Endometrium (tissue), 2 donors: ENCODE results near the gene EFNB1.

ENCODE experiments used
- FAIRE-seq: peaks from 2 replicates; lab custom pipeline; 2012; peaks lifted over from hg19 to GRCh38; lab: Jason Lieb, UNC
- donor health status: control.
- donor health status: control.

The EFNB1 gene

GRCh38 chrX:68843992-68844391 lies 15.2 kb downstream of the EFNB1 start:
- FAIRE-seq: no peak

GRCh38 chrX:68844581-68844980 lies 15.8 kb downstream of the EFNB1 start:
- no peak for FAIRE-seq

- no peak for FAIRE-seq
Observed at GRCh38 chrX:68846536-68846935, 17.7 kb downstream of the EFNB1 start.

GRCh38 chrX:68847172-68847571 lies 18.4 kb downstream of the EFNB1 start:
- no peak for FAIRE-seq

GRCh38 chrX:68848189-68848940 lies 19.5 kb downstream of the EFNB1 start:
- FAIRE-seq: no peak

- FAIRE-seq: no peak
Observed at GRCh38 chrX:68851082-68851481, 22.3 kb downstream of the EFNB1 start.

- no peak for FAIRE-seq
Observed at GRCh38 chrX:68852046-68852445, 23.2 kb downstream of the EFNB1 start.

GRCh38 chrX:68853665-68854251 lies 24.9 kb downstream of the EFNB1 start:
- FAIRE-seq: no peak

- FAIRE-seq: no peak
Observed at GRCh38 chrX:68865300-68865699, 36.5 kb downstream of the EFNB1 start.

- no peak for FAIRE-seq
Observed at GRCh38 chrX:68865926-68866325, 37.1 kb downstream of the EFNB1 start.

- FAIRE-seq: no peak
Observed at GRCh38 chrX:68867458-68868112, 38.8 kb downstream of the EFNB1 start.

GRCh38 chrX:68868316-68868715 lies 39.5 kb downstream of the EFNB1 start:
- FAIRE-seq: no peak

- FAIRE-seq: no peak
Observed at GRCh38 chrX:68868902-68869800, 40.3 kb downstream of the EFNB1 start.

GRCh38 chrX:68870357-68870756 lies 41.5 kb downstream of the EFNB1 start:
- FAIRE-seq: no peak

- no peak for FAIRE-seq
Observed at GRCh38 chrX:68872171-68872570, 43.4 kb downstream of the EFNB1 start.

- FAIRE-seq: no peak
Observed at GRCh38 chrX:68874076-68874475, 45.3 kb downstream of the EFNB1 start.

- FAIRE-seq: no peak
Observed at GRCh38 chrX:68876731-68877130, 47.9 kb downstream of the EFNB1 start.

- FAIRE-seq: no peak
Observed at GRCh38 chrX:68877606-68878005, 48.8 kb downstream of the EFNB1 start.

GRCh38 chrX:68878977-68879645 lies 50.3 kb downstream of the EFNB1 start:
- FAIRE-seq: no peak

GRCh38 chrX:68880846-68881552 lies 52.2 kb downstream of the EFNB1 start:
- FAIRE-seq: no peak

- FAIRE-seq: no peak
Observed at GRCh38 chrX:68881911-68882310, 53.1 kb downstream of the EFNB1 start.
